SIG-M5 treated with dmso at 0.1 percent for 504 hours (cell line): ENCODE measurements around the gene C6orf89.

ENCODE experiments used
- DNase-seq: peaks from one replicate; lab custom pipeline; 2025; ENCODE audit not compliant: unreplicated experiment; lab: John Stamatoyannopoulos, UW

C6orf89 gene

DNA sequence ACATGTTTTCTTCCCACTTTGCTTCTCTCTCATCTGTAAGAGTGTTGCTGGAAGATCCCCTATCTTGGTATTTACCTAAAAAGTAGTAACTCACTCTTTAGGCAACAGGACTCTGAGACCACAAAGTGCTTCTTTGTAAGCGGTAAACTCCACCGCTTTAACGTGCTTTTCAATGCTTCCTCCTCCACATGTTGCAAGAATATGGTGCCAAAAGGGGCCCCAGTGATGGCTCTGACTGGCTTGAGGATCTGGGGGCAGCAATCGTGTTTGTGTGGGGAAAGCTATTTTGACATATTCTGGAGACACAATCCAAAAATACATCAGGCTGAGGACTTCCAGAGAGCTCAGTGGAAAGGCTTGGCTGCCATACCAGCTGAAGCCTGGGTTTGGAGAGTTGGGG, 34.1 kb upstream of the C6orf89 start:
- peak; percentile 89 for DNase-seq

DNA sequence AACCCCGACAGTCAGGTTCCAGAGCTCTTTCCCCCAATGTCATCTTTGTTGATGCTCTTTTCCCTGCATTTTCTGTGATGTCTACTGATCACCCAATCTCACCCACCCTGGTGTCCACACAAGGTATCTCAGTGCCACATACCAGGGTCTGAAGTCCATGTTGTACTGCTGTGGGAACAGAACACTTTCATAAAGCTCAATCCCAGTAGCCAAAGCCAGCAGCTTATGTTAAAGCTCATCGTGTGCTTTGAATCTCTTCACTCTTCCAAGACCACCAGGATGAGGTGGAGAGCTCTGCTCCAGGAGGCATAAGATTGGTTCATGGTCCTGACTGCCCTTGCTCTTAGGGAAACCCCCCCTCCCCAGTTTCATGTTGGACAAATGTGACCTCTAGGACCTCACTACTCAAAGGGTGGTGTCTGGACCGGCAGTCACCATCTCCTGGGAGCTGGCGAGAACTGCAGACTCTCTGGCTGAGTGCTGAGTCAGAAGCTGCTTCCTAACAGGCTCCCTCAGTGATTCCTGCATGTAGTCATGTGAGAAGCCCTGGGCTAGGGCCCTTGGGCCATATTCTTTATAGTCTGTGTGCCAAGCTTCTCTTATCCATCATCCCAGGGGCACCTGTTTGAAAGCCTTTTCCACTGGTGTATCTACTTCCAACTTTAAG, 33.1 kb upstream of the C6orf89 start:
- no peak for DNase-seq

DNA sequence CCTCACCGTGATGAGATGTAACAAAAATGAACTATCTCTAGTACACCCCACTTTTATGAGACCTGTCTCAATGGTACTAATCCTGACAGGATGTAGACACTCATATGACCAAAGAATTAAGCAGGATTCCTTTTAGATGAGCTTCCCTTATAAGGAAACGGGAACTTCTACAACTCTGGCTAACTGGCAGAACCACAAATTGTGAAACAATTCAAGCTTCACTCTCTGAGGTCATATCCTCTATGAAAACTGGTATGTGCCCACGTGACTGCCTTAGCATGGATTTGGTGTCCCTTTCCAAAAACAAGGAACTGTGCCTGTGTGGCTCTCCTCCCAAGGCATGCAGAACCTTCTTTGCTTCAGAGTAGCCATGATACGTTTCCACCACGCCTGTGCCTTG, 32.4 kb upstream of the C6orf89 start:
- DNase-seq, result peak; percentile 91

DNA sequence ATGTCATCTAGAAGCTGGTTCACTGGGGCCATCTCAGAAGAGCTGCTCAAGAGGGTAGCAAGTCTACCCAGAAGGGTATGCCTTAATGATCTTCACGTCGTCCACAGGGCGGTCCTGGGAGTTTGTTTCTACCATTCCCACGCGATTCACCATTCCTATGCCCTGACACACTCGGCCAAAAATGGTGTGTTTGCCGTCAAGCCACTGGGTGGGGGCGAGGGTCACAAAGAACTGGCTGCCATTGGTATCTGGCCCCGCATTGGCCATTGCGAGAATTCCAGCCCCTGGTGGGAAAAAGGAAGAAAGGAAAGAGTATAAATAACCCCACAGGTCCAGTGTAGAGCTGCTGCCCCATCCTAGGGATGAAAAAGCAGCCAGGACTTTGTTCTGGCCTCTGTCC, 30.0 kb upstream of the C6orf89 start:
- no peak for DNase-seq

DNA sequence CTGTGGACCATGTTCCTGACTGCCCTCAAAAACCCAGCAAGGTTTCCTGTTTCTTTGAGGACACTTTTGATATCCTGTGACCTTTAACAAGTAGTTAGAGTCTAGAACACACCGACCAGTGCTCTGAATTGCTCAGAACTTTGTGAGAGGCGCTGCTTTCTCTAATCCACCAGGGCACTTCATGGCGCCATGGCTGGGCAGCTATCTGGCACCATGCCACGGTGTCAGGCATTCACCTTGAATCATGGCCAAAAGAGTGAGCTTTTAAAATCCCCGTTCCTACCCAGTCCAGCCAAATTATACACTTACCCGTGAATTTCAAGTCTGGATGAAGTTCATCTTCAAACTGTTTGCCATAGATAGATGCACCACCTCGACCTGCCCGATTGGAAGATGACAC, 29.5 kb upstream of the C6orf89 start:
- DNase-seq, result no peak

DNA sequence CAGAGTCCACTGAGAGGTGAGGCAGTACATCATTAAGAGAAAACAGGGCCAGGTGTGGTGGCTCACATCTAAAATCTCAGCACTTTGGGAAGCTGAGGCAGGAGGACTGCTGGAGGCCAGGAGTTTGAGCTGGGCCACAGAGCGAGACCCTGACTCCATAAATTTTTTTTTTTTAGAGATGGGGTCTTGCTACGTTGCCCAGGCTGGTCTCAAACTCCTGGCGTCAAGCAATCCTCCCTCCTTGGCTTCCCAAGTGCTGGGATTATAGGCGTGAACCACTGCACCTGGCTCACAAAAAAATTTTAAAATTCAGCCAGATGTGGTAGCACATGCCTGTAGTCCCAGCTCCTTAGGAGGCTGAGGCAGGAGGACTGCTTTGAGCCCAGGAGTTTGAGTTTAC, 28.4 kb upstream of the C6orf89 start:
- DNase-seq, result no peak

DNA sequence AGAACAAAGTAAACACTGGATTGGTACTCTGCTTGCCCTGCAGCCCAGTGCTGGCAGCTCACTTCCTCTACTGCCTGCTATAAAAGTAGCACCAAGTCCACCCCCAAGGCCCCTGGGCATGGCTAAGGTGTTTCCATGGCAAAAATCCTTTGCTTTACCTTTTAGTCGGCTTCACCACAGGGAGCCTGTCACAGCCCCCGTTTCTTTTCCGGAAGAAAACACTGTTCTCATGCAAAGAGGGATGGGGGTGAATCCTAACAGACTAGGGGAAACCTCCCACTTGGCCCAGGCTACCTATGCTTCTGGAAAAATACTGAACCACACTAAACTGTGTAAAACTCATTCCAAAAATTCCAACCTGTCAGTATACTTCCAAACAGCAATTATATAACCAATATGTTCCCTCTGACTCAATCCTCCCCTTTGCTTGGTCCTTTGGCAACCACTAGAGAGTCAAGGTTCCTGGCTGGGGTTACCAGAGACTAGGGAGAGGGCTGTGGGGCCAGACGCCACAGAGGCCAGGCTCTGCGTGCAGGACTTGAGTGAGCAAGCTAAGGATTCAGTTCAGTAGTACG, 27.3 kb upstream of the C6orf89 start:
- no peak for DNase-seq

DNA sequence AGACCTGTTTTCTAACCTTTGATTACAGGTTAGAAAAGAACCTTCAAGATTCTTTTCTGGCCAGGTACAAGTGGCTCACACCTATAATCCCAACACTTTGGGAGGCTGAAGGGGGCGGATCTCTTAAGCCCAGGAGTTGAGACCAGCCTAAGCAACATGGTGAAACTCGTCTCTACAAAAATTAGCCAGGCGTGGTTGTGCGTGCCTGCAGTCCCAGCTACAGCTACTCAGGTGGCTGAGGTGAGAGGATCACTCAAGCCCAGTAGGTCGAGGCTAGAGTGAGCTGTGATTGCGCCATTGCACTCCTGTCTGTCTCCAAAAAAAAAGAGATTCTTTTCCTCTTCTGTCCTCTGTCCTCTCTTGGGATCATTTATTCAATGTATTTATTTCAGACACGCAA, 25.6 kb upstream of the C6orf89 start:
- no peak for DNase-seq

DNA sequence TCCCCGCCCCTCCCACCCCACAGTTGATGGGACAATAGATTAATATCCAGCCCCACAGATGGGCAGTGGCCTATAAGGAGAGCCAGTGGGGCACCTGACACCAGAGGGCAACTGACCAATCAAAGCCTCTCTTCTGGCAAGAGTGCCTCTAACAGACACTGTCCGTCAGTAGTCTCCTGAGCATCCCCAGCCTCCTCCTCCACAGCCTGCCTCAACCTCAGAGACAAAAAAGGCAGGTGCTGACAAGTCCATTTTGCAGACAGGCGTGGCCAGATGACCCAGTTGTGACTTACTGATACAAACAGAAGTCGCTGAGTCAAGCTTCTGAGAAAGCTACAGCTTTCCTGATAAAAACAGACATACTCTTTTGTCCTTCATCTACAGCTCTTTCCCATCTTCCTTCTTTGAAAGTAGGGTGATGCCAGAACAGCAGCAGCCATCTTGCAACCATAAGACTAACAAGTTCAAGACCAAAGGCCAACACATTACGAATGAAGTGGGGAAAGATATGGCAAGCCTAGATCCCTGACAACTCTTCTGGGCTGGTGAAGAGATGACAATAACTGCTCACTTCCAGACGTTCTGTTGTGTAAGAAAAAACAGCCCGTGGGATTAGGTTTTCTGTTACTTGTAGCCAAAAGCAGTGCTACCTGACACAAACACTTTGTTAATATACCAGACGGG, 23.4 kb upstream of the C6orf89 start:
- DNase-seq, result no peak

DNA sequence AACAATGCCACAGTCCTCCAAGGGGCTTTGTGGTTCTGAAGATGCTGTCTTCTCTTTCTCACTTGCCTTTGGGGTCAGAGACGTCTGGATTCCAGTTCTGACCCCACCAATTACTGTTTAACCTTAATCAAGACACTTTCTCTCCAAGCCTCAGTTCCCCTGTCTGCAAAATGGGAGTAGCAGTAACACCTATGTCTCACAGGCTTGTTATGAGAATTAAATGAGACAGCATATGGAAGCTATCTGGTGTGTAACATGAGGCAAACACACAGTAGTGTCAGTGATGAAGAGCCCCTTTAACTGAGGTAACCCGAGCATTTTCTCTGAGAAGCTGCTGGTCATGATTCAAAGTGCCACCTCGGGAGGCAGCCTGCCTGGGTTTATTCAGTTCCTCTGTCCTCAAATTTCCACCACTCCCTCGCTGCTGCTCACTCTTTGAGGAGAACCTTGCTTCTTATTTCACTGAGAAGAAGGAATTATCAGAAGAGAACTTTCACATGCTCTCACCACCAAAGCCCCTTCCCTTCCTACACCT, 22.8 kb upstream of the C6orf89 start:
- DNase-seq, result no peak

DNA sequence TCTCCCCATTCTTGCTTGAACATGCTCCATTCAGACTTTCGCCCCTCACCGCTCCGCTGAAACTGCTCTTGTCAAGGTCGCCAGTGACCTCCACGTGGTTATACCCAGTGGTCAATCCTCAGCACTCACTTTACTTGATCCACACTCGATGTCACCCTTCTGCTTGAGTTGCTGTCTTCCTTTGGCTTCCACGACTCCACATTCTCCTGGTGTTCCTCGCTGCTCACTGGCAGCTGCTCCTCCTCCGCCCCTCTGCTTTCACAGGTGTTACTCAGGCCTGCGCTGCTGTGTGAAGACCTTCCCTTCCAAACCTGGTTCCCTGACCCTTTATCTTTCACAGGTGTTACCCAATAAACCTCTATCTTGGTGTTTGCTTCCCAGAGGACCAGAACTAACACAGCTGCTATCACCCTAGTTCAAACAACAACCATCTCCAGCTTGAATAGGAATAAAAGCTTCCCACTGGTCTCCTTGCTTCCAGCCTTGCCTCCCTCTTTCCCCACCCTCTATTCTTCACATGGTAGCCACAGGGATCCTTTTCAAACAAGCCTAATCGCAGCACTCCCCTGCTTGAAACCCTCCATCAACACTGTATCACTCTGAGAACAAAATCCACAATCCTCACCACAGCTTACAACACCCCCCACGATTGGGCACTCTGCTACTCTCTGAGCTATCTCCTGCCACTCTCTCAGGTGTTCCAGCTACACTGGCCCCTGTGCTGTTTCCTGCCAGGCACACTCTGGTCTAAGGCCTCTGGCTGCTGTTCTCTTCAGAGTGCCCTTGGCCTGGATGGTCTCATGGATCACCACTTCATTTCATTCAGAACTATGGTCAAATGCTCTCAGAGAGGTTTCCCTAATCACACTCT, 21.8 kb upstream of the C6orf89 start:
- no peak for DNase-seq

DNA sequence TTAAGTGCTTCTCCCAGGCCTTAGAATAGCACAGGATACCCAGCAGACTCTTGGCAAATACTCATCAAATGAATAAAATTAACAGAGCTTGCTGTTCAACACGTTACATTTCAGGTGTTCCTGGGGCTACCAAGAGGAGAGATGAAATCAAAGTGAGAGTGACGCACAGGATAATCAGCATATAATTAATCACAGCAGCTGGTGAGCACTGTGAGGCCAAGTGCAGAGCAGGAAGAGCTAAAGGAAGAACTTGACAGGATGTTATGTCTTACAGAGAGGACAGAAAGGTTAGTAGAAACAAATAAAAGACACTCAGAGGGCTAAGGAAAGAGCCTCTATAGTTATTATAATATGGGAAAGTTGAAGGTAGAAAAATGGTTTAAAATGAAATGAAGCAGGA, 19.9 kb upstream of the C6orf89 start:
- DNase-seq, result no peak

DNA sequence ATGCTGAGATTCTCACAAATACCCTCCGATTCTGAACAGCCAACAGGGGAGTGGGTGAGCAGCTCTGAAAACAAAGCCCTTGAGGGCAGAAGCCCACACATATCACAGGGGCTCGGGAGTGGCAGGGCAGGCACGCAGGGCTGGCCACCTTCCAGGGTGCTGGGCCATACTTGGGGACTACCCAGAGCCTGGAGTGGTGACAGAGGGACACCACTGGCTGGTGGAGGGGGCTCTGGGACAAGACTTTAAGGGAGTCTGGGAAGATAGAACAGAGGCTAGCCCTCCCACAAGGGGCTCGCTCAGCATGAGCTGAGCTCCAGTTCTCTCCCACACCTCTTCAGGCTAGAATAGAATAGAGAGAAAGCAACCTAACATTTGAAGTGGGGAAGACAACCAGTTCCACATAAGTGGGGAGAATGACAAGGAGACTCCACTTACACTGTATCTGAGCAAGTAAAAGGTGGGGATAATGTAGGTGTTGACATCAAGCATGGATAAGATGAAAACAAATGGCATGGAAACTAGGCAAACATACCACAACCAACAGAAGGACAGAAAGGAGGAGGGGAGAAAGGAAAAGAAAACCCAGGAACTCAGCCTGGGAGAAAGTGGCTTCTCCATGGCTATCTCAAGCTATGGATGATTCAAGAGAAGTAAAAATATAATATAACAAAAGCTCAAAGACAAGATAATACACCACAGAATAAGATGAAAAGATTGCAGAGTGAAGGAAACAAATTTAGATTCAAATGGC, 18.1 kb upstream of the C6orf89 start:
- no peak for DNase-seq

DNA sequence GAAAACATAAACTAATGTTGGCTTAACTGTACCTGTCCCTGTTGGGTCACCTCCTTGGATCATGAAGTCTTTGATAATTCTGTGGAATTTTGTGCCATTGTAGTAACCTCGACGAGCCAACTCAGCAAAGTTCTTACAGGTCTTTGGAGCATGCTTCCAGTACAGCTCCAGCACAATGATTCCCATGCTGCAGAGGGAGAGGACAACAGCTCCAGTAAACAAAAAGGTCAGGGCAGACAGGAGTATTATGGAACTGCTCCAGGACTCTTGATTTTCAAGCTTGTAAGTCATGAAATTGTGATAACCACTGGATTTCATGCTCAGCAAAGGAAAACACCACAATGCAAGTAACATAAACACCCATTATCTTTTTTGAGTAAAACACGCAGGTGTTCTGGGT, 14.1 kb upstream of the C6orf89 start:
- no peak for DNase-seq

DNA sequence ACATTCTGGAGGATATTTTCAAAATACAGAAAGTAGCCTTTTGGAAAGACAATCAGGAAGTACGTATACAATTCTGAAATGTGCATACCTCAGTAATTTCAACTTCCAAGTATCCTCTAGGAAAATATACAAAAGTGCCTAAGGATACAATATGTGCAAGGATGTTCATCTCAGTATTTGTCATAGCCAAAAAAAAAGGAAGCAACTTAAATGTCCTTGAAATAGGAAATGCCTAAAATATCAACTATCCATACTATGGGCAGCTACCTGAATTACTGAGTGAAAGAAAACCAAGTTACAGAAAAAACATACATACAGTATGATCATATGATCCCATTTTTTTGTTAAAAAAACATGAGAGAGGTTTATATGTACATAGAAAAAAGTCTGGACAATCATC, 12.6 kb upstream of the C6orf89 start:
- DNase-seq, result no peak

DNA sequence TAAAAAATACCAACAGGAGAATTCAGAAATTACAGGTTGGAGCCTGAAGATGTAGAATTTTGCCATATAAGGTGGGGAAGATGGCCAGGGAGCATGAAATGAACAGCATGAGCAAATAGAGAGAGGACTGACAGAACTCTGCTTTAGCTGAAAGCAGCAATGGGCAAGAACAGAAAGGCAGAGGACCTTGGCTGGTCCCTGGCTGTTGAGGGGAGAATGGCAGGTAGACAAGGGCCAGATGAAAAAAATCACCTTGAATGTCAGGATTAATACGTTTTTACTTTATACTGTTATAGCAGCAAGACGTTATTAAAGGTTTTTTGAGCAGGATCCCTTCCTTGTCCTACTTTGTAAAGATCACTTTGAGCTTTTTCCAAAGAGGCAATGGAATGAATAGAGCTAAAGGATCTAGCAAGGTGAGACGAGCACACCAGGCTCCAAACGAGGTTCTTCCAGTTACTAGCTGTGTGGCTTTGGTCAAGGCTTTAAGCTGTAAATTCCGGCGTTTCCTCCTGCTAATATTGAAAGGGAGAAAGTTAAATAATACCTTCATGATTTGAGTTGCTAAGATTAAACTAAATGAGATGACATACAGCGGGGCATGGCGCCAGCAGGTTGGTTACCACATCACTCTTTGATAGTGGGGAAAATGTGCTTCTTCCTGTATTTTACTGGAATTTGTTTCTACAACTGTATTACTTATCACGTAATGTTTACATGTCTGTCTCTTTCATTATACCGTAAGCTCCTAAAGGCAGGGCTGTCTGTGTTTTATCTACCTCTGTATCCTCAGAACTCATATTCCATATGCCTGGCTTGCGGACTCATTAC, 11.9 kb upstream of the C6orf89 start:
- no peak for DNase-seq

DNA sequence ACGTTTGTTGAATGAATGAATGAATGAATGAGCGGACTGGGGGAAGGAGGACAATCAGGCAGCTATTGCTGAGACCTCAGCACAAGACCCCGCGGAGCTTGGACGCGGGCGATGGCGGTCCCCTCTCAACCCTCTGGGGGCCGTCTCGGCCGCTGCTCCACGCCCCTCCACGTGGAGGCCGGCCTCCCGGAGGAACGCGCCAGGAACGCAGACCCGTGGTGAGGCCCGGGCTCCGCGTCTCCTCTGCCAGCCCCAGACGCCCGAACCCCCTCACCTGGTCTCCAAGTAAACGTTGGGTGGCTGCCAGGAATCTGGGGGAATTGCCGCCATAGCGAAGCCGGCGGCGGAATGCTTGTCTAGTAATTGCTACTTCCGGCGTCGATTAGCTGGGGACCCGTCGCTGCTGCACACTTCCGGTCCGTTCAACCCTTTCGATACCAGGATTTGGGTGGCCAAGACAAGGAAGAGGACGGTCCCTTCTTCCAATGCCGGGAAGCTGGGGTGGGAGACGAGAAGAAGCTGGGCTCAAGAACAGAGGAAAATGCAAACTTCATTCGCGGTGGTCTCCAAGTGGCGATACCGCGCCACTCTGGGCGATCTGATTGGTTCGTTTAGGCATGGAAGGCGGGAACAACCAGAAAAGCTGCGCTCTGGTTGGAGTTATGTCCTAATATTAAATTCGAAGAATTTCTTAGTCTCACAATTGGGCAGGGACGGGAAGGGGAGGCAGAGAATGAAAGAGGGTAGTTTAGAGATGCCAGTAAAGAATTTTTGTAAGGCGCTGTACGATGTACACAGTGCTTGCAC, 11.1 kb upstream of the C6orf89 start, which contains the start of gene PPIL1:
Gene PPIL1 (minus strand): TSS at position 361 of the 807 bp plus-strand sequence. CDS start 31 bp downstream, at position 330.
- DNase-seq, result peak; percentile 86

DNA sequence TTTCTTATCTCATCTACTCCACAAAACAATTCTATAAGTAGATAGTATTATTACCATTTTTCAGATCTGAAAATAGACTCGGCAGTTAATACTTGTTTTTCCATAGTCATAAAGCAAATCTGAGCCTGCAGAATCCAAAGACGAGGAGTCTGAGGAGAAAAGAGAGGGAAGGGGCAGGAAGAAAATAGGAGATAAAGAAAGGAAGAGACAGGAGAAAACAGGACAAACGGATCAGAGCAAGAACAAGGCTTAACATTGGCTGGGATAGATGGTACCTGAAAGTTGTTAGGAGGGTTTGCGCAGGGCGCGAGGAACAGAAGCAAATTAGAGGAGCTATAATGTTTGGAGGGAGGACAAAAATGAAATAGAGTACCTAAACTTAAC, 10.5 kb upstream of the C6orf89 start:
- no peak for DNase-seq

DNA sequence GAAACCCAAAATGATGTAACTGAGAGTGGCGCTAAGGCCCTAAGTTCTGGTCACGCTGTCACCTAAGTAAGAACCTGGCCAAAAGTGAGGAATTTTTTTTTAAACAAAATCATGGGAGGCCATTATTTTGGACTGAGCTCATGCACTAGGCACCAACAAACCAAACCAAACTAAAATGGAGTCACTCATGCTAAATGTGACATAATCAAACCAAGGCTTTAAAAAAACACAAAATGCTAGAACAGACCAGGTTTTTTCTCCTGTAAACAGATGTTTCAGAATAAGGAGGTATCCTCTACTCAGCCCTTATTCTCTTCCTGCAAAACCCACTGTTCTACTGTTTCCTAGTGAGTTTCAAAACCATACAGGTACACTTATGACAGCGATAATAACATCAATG, 1.1 kb upstream of the C6orf89 start:
- no peak for DNase-seq
